ENCODE measurements around the gene KIF26B.

The KIF26B gene

GRCh38 chr1:245404952-245405351 lies 250.2 kb downstream of the KIF26B start:
- Histone ChIP-seq H4K20me1 (ENCODE audit: insufficient read depth, low read length) (no peaks in the 10 kb centered on the region), H2AFZ (ENCODE audit: low read depth, low read length) (no peak overlapping the region), H3K36me3 (replicated peaks; ENCODE audit: low read depth, low read length) (no peaks in the 10 kb centered on the region), H3K27me3 (ENCODE audit: low read depth, low read length) (peaks cover 36% of the 10 kb centered on the region), H3K4me2 (ENCODE audit: low read length) (no peak overlapping the region), H3K4me3 (ENCODE audit: low read length) (no peak overlapping the region), H3K27ac (ENCODE audit: low read length) (no peak overlapping the region), H3K9ac (ENCODE audit: low read length) (no peak overlapping the region), H3K4me1 (ENCODE audit: low read length) (peaks cover 3% of the 10 kb centered on the region; the same call in 1 of the 2 replicates), H3K9me3 (ENCODE audit: insufficient read depth, low read length) (no peaks in the 10 kb centered on the region), H3K79me2 (ENCODE audit: low read length) (no peaks in the 10 kb centered on the region)
- no peak for TF ChIP-seq EZH2phosphoT487 (IDR thresholded peaks at IDR 0.05; ENCODE audit: low read depth)
- no peak for TF ChIP-seq CTCF (IDR thresholded peaks at IDR 0.05; ENCODE audit: low read depth, low read length)

GRCh38 chr1:245406426-245406825 lies 251.6 kb downstream of the KIF26B start:
- peaks cover 31% of the 10 kb centered on the region for H3K27me3 ChIP-seq (ENCODE audit: low read depth, low read length)
- H4K20me1 ChIP-seq (ENCODE audit: insufficient read depth, low read length), result no peaks in the 10 kb centered on the region
- no peak overlapping the region for H3K4me2 ChIP-seq (ENCODE audit: low read length)
- no peak overlapping the region for H3K4me3 ChIP-seq (ENCODE audit: low read length)
- H3K4me1 ChIP-seq (ENCODE audit: low read length), result peaks cover 5% of the 10 kb centered on the region; the same call in 1 of the 2 replicates
- H2AFZ ChIP-seq (ENCODE audit: low read depth, low read length), result no peak overlapping the region
- H3K27ac ChIP-seq (ENCODE audit: low read length), result no peak overlapping the region
- H3K9me3 ChIP-seq (ENCODE audit: insufficient read depth, low read length), result no peaks in the 10 kb centered on the region
- TF ChIP-seq EZH2phosphoT487 (IDR thresholded peaks at IDR 0.05; ENCODE audit: low read depth) (no peak), CTCF (IDR thresholded peaks at IDR 0.05; ENCODE audit: low read depth, low read length) (no peak)
- H3K36me3 ChIP-seq (replicated peaks; ENCODE audit: low read depth, low read length), result no peaks in the 10 kb centered on the region
- H3K79me2 ChIP-seq (ENCODE audit: low read length), result no peaks in the 10 kb centered on the region
- no peak overlapping the region for H3K9ac ChIP-seq (ENCODE audit: low read length)

DNA sequence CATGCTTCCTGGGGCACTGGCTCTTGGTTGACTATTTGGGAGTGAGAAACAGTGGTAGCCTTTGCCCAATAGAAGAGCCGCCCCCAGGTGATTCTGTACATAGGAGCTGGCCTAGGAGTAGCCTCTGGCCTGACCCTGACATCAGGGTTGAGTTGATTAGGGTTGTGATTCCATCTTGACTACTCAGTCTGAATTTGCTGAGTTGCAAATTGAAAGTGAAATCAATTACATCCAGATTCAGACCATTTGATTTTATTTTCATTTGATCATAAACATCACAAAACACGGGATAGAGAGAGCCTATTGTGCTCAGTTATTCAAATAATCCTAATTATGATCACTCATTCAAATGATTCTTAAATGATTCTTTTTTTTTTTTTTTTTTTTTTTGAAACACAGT lies 253.2 kb downstream of the KIF26B start:
- no peaks in the 10 kb centered on the region for H3K79me2 ChIP-seq (ENCODE audit: low read length)
- no peak overlapping the region for H3K9ac ChIP-seq (ENCODE audit: low read length)
- no peaks in the 10 kb centered on the region for H3K9me3 ChIP-seq (ENCODE audit: insufficient read depth, low read length)
- H3K27me3 ChIP-seq (ENCODE audit: low read depth, low read length), result peaks cover 31% of the 10 kb centered on the region
- H3K4me2 ChIP-seq (ENCODE audit: low read length), result no peak overlapping the region
- no peak for TF ChIP-seq CTCF (IDR thresholded peaks at IDR 0.05; ENCODE audit: low read depth, low read length)
- no peak for TF ChIP-seq EZH2phosphoT487 (IDR thresholded peaks at IDR 0.05; ENCODE audit: low read depth)
- H3K4me3 ChIP-seq (ENCODE audit: low read length), result no peak overlapping the region
- no peaks in the 10 kb centered on the region for H4K20me1 ChIP-seq (ENCODE audit: insufficient read depth, low read length)
- H3K27ac ChIP-seq (ENCODE audit: low read length), result no peak overlapping the region
- no peak overlapping the region for H2AFZ ChIP-seq (ENCODE audit: low read depth, low read length)
- H3K4me1 ChIP-seq (ENCODE audit: low read length), result peaks cover 5% of the 10 kb centered on the region; the same call in 1 of the 2 replicates
- H3K36me3 ChIP-seq (replicated peaks; ENCODE audit: low read depth, low read length), result no peaks in the 10 kb centered on the region

- H3K4me2 ChIP-seq (ENCODE audit: low read length), result no peak overlapping the region
- TF ChIP-seq CTCF (IDR thresholded peaks at IDR 0.05; ENCODE audit: low read depth, low read length) (no peak), EZH2phosphoT487 (IDR thresholded peaks at IDR 0.05; ENCODE audit: low read depth) (no peak)
- no peak overlapping the region for H2AFZ ChIP-seq (ENCODE audit: low read depth, low read length)
- no peak overlapping the region for H3K9ac ChIP-seq (ENCODE audit: low read length)
- no peaks in the 10 kb centered on the region for H3K9me3 ChIP-seq (ENCODE audit: insufficient read depth, low read length)
- no peak overlapping the region for H3K4me3 ChIP-seq (ENCODE audit: low read length)
- peaks cover 17% of the 10 kb centered on the region for H3K27me3 ChIP-seq (ENCODE audit: low read depth, low read length)
- no peaks in the 10 kb centered on the region for H3K36me3 ChIP-seq (replicated peaks; ENCODE audit: low read depth, low read length)
- H3K79me2 ChIP-seq (ENCODE audit: low read length), result no peaks in the 10 kb centered on the region
- H3K4me1 ChIP-seq (ENCODE audit: low read length), result peaks cover 5% of the 10 kb centered on the region; the same call in 1 of the 2 replicates
- no peak overlapping the region for H3K27ac ChIP-seq (ENCODE audit: low read length)
- no peaks in the 10 kb centered on the region for H4K20me1 ChIP-seq (ENCODE audit: insufficient read depth, low read length)
Observed at GRCh38 chr1:245409341-245410195, 254.8 kb downstream of the KIF26B start.

All from OCI-LY3 (cell line).